Fibroblast of pulmonary artery (primary cell): Measurements from ENCODE around the gene ARHGEF38.

Experiments used
- DNase-seq: peaks from one replicate; pipeline ENCODE4 v3.0.0-alpha.2; 2010; ENCODE audit warnings: low read depth
- H3K4me3 ChIP-seq: replicated peaks from 2 replicates; pipeline ENCODE4 v1.5.1; 2011; ENCODE audit warnings: low read depth, mild to moderate bottlenecking, control low read depth, low read length, moderate library complexity
- CTCF ChIP-seq: IDR thresholded peaks from 2 replicates; pipeline ENCODE4 v1.5.1; 2011; ENCODE audit warnings: mild to moderate bottlenecking, control low read depth, low read length, inconsistent platforms; ENCODE audit errors: missing control alignments

Gene ARHGEF38

GRCh38 chr4:105651884-105652283, 99.5 kb downstream of the ARHGEF38 start:
- TF ChIP-seq CTCF = no peak
- H3K4me3 ChIP-seq = no peak overlapping the region
- no peak for DNase-seq

GRCh38 chr4:105652286-105652888, 100.0 kb downstream of the ARHGEF38 start:
- no peak for TF ChIP-seq CTCF

GRCh38 chr4:105657117-105657765, 104.8 kb downstream of the ARHGEF38 start:
- DNase-seq = peak; percentile 7
- TF ChIP-seq CTCF = no peak
- H3K4me3 ChIP-seq = no peak overlapping the region

More at GRCh38 chr4:105652286-105652888, 100.0 kb downstream of the ARHGEF38 start:
- H3K4me3 ChIP-seq = no peak overlapping the region
- no peak for DNase-seq

DNA sequence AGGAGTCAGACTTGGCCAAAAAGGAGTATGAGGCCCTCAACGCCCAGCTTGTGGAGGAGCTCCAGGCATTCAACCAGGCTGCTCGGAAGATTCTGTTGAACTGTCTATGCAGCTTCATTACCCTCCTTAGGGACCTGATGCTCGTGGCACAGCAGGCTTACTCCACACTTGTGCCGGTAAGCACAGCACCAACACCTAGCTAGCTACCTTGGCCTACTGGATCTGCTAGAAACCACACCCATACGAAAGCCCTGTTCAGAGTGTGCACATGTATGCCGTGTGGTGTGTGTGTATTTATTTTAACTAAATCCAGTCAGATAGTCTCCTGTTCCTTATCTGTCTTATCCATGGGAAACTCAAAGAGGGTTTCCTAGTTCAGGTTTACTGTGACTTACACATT, 106.8 kb downstream of the ARHGEF38 start:
- H3K4me3 ChIP-seq = no peak overlapping the region
- DNase-seq = no peak
- TF ChIP-seq CTCF = no peak

GRCh38 chr4:105661028-105661427, 108.6 kb downstream of the ARHGEF38 start:
- DNase-seq = no peak
- no peak for TF ChIP-seq CTCF
- H3K4me3 ChIP-seq = no peak overlapping the region

DNA sequence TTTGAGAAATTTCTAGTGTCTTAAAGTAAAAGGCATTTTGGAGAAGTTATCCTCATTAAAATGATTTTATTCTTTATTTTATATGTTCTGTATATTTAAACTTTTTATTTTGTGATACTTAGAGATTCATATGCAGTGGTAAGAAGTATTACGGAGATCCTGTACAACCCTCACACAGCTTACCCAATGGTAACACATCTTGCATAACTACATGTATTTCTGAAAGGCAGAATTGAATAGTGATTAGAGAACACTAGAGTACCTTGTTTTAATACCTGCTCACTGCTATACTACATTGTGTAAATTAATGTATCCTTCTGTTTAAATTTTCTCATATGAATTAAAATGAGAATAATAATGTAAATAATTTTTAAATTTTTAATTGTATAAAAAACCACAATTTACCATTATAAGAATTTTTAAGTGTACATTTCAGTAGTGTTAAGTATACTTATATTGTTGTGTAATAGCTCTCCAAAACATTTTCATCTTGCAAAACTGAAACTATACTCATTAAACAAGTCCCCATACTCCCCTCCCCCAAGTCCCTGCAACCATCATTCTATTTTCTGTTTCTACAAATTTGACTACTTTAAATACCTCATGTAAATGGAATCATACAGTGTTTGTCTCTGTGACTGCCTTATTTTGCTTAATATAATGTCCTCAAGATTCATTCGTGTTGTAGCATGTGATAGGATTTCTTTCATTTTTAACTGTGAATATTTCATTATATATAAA, 110.7 kb downstream of the ARHGEF38 start:
- no peak for DNase-seq
- no peak overlapping the region for H3K4me3 ChIP-seq
- TF ChIP-seq CTCF = no peak
